Sigmoid colon (tissue), 7 donors: ENCODE data around the gene UBXN11. TPM values are rescaled to one million over a fixed set of nuclear protein-coding genes. Genes with fewer than 3 reads are reported as not detected.

ENCODE experiments used
- DNase-seq: peaks from one replicate; pipeline ENCODE4 v3.0.0-alpha.2; 2019
- H3K27ac ChIP-seq, 4 donors: fragments of 200-600 bp; sonication (generic); one replicate each; pipeline ENCODE4 v1.5.1; 2016 to 2019; ENCODE audit warnings: mild to moderate bottlenecking in 1 of 4
- H3K27me3 ChIP-seq, 3 donors: fragments of 200-600 bp; sonication (generic); one replicate each; pipeline ENCODE4 v1.5.1; 2019; ENCODE audit warnings: mild to moderate bottlenecking in 1 of 3
- H3K36me3 ChIP-seq, 4 donors: fragments of 200-600 bp; sonication (generic); one replicate each; pipeline ENCODE4 v1.5.1; 2016 to 2019
- H3K4me1 ChIP-seq, 4 donors: fragments of 200-600 bp; sonication (generic); one replicate each; pipeline ENCODE4 v1.5.1; 2017 to 2019
- H3K4me3 ChIP-seq, 4 donors: fragments of 200-600 bp; sonication (generic); one replicate each; pipeline ENCODE4 v1.5.1; 2017 to 2019; ENCODE audit warnings: mild to moderate bottlenecking in 2 of 4, moderate library complexity in 1 of 4
- H3K9me3 ChIP-seq, 4 donors: fragments of 200-600 bp in 3 of 4; sonication (generic) in 3 of 4; one replicate each; pipeline versions ENCODE4 v1.5.1 to v1.6.1; 2013 to 2019
- CTCF ChIP-seq, 4 experiments: fragments of 450-650 bp in 3 of 4; fragments of 200-600 bp in 1 of 4; IDR thresholded peaks; one replicate each; pipeline ENCODE4 v1.5.1; 2016 to 2019; ENCODE audit warnings: antibody characterized with exemption in 4 of 4, mild to moderate bottlenecking in 3 of 4, moderate library complexity in 2 of 4
- EP300 ChIP-seq, 4 donors: sonication (generic); formaldehyde crosslinking; IDR thresholded peaks; one replicate each; pipeline ENCODE4 v1.6.1; 2017; ENCODE audit warnings: antibody characterized with exemption in 4 of 4
- POLR2A ChIP-seq, 2 donors: fragments of 450-650 bp; IDR thresholded peaks; one replicate each; pipeline ENCODE4 v1.6.1; 2016; ENCODE audit warnings: antibody characterized with exemption in 2 of 2, mild to moderate bottlenecking in 2 of 2, moderate library complexity in 2 of 2
- POLR2AphosphoS5 ChIP-seq, 4 donors: sonication (generic); formaldehyde crosslinking; IDR thresholded peaks; one replicate each; pipeline ENCODE4 v1.6.1; 2017; ENCODE audit warnings: antibody characterized with exemption in 4 of 4
- WGBS, 2 donors: extraction: QIAGEN DNeasy Blood & Tissue Kit; methylation state at CpG; one replicate each; pipeline ENCODE4 v1.1.7; 2013; 5-methylcytosine and 5-hydroxymethylcytosine counted together
- intact Hi-C: fragments of 100-400 bp; cut with DNase I; formaldehyde crosslinking; loops from one replicate; pipeline ENCODE4 v1.15.1; 2023
- polyA plus RNA-seq, 3 donors: library from polyadenylated mRNA; stranded (reverse); fragments of 200-250 nt; gene quantifications; one replicate each; pipeline ENCODE4 v1.2.3, GENCODE V29; 2013
- total RNA-seq, 4 donors: library from RNA; depleted of rRNA; stranded (reverse); fragments of >200 nt; gene quantifications; one replicate each; pipeline ENCODE4 v1.1.0, GENCODE V29; 2016
- donor health status: healthy with polysubstance abuse.
- donor health status: Bipolar disorder and iron deficiency.
- donor health status: healthy.

The UBXN11 gene
- total and polyA plus RNA-seq, 7 donors = 3.0 to 22.7 (median 12.5) TPM

- Histone ChIP-seq H3K9me3 (no peaks in the 10 kb centered on the region), H3K36me3 (peaks cover 0 to 33% (median 11%) of the 10 kb centered on the region in 4 donors), H3K27ac (no peak overlapping the region), H3K27me3 (no peaks in the 10 kb centered on the region), H3K4me1 (no peaks in the 10 kb centered on the region), H3K4me3 (no peak overlapping the region)
- no peak for TF ChIP-seq CTCF (IDR thresholded peaks at IDR 0.05)
- no peak for TF ChIP-seq POLR2AphosphoS5 (IDR thresholded peaks at IDR 0.05)
- no peak for TF ChIP-seq POLR2A (IDR thresholded peaks at IDR 0.05)
- no peak for TF ChIP-seq EP300 (IDR thresholded peaks at IDR 0.05)
- intact Hi-C loops = no loop called here
- WGBS, 2 donors = 93 to 96% methylated on average over 3 of the region's 3 CpGs
- DNase-seq = no peak
Measured at GRCh38 chr1:26254404-26254803, 52.0 kb downstream of the UBXN11 start.

- H3K4me1 ChIP-seq = no peaks in the 10 kb centered on the region
Measured at GRCh38 chr1:26252718-26253117, 53.7 kb downstream of the UBXN11 start.

GRCh38 chr1:26239936-26240335 is 66.5 kb downstream of the UBXN11 start:
- 81 to 83% methylated on average over 4 of the region's 4 CpGs for WGBS, 2 donors
- Histone ChIP-seq H3K27ac (no peak overlapping the region), H3K4me3 (no peak overlapping the region), H3K36me3 (peaks cover 0 to 9% (median 0%) of the 10 kb centered on the region in 4 donors), H3K27me3 (no peaks in the 10 kb centered on the region), H3K9me3 (no peaks in the 10 kb centered on the region), H3K4me1 (peaks cover 0 to 7% (median 4%) of the 10 kb centered on the region in 4 donors)
- intact Hi-C loops = no loop called here
- TF ChIP-seq POLR2A (IDR thresholded peaks at IDR 0.05) (no peak), POLR2AphosphoS5 (IDR thresholded peaks at IDR 0.05) (no peak), CTCF (IDR thresholded peaks at IDR 0.05) (no peak), EP300 (IDR thresholded peaks at IDR 0.05) (no peak)
- DNase-seq = no peak

More at GRCh38 chr1:26252718-26253117, 53.7 kb downstream of the UBXN11 start:
- 73 to 75% methylated on average over 7 of the region's 7 CpGs for WGBS, 2 donors
- Histone ChIP-seq H3K4me3 (no peak overlapping the region), H3K27me3 (no peaks in the 10 kb centered on the region), H3K36me3 (peaks cover 0 to 18% (median 7%) of the 10 kb centered on the region in 4 donors), H3K27ac (no peak overlapping the region), H3K9me3 (no peaks in the 10 kb centered on the region)
- no peak for DNase-seq
- TF ChIP-seq POLR2A (IDR thresholded peaks at IDR 0.05) = no peak
- TF ChIP-seq EP300 (IDR thresholded peaks at IDR 0.05) = no peak
- no peak for TF ChIP-seq CTCF (IDR thresholded peaks at IDR 0.05)
- TF ChIP-seq POLR2AphosphoS5 (IDR thresholded peaks at IDR 0.05) = no peak
- intact Hi-C loops = no loop called here

GRCh38 chr1:26237230-26237966 is 69.0 kb downstream of the UBXN11 start:
- no peaks in the 10 kb centered on the region for H3K36me3 ChIP-seq
- H3K27me3 ChIP-seq = no peaks in the 10 kb centered on the region
- H3K9me3 ChIP-seq = no peaks in the 10 kb centered on the region
- TF ChIP-seq CTCF (IDR thresholded peaks at IDR 0.05) (no peak), POLR2A (IDR thresholded peaks at IDR 0.05) (no peak), EP300 (IDR thresholded peaks at IDR 0.05) (no peak), POLR2AphosphoS5 (IDR thresholded peaks at IDR 0.05) (no peak)
- no peak for DNase-seq
- 66 to 67% methylated on average over 6 of the region's 6 CpGs for WGBS, 2 donors
- peaks cover 0 to 13% (median 8%) of the 10 kb centered on the region in 4 donors for H3K4me1 ChIP-seq
- H3K27ac ChIP-seq = no peak overlapping the region
- intact Hi-C loops = no loop called here
- H3K4me3 ChIP-seq = no peak overlapping the region
